ENCODE results near the gene LRRC75A. TPM values are rescaled to one million over a fixed set of nuclear protein-coding genes. Genes with fewer than 3 reads are reported as not detected.

Gene LRRC75A
- total RNA-seq, 1 experiment from 2014 or later: 1.2 TPM

GRCh38 chr17:16467044-16467443, 24.9 kb downstream of the LRRC75A start:
- ChIA-PET POLR2A (interaction anchor here (0.9 kb wide), 1 partner anchor 12 kb away, joined by 3 read pairs; no protein-coding TSS in a partner anchor), CTCF (no interaction called here)
- no peak for DNase-seq (ENCODE audit: low read depth, low spot score)
- Histone ChIP-seq H3K4me1 (ENCODE audit: control insufficient read depth, insufficient read depth, low read length) (no peaks in the 10 kb centered on the region; the same call in none of the 2 replicates), H3K4me3 (ENCODE audit: low read depth in 2 of 2, low read length in 2 of 2) (no peak overlapping the region), H3K27ac (ENCODE audit: low read length) (no peak overlapping the region), H3K36me3 (ENCODE audit: control insufficient read depth, insufficient read depth, low read length) (no peaks in the 10 kb centered on the region), H3K27me3 (ENCODE audit: control insufficient read depth, insufficient read depth, low read length) (no peaks in the 10 kb centered on the region), H3K9me3 (ENCODE audit: control insufficient read depth, insufficient read depth, low read depth, low read length) (no peaks in the 10 kb centered on the region)
- intact Hi-C loops (cut with micrococcal nuclease; ENCODE audit: unreplicated experiment): no loop called here
- no TSS peak for BruUV-seq (replicated peaks)
- no peak for TF ChIP-seq POLR2AphosphoS5 (IDR thresholded peaks at IDR 0.05; ENCODE audit: low read depth, low read length)
- TF ChIP-seq CTCF (IDR thresholded peaks at IDR 0.05): no peak
- no peak for TF ChIP-seq TCF7L2 (IDR thresholded peaks at IDR 0.05; ENCODE audit: low read depth, low read length)
- no peak for TF ChIP-seq REST (IDR thresholded peaks at IDR 0.05; ENCODE audit: insufficient read depth in 1 of 2, low read depth in 2 of 2, low read length in 1 of 2)
- no peak for TF ChIP-seq SIN3A (IDR thresholded peaks at IDR 0.05; ENCODE audit: borderline replicate concordance, insufficient read depth, low read depth, low read length)
- in situ Hi-C loops (cut with HindIII; ENCODE audit: low pct_unique_long_range_greater_than_20kb, low sequenced_read_pairs): no loop called here
- no peak for ATAC-seq

GRCh38 chr17:16466407-16466806, 25.6 kb downstream of the LRRC75A start:
- TF ChIP-seq CTCF (IDR thresholded peaks at IDR 0.05) (no peak), REST (IDR thresholded peaks at IDR 0.05; ENCODE audit: insufficient read depth in 1 of 2, low read depth in 2 of 2, low read length in 1 of 2) (no peak), SIN3A (IDR thresholded peaks at IDR 0.05; ENCODE audit: borderline replicate concordance, insufficient read depth, low read depth, low read length) (no peak), TCF7L2 (IDR thresholded peaks at IDR 0.05; ENCODE audit: low read depth, low read length) (no peak), POLR2AphosphoS5 (IDR thresholded peaks at IDR 0.05; ENCODE audit: low read depth, low read length) (no peak)
- Histone ChIP-seq H3K27me3 (ENCODE audit: control insufficient read depth, insufficient read depth, low read length) (no peaks in the 10 kb centered on the region), H3K27ac (ENCODE audit: low read length) (no peak overlapping the region), H3K9me3 (ENCODE audit: control insufficient read depth, insufficient read depth, low read depth, low read length) (no peaks in the 10 kb centered on the region), H3K36me3 (ENCODE audit: control insufficient read depth, insufficient read depth, low read length) (no peaks in the 10 kb centered on the region), H3K4me1 (ENCODE audit: control insufficient read depth, insufficient read depth, low read length) (no peaks in the 10 kb centered on the region; the same call in none of the 2 replicates), H3K4me3 (ENCODE audit: low read depth in 2 of 2, low read length in 2 of 2) (no peak overlapping the region)
- DNase-seq (ENCODE audit: low read depth, low spot score) (no peak), ATAC-seq (no peak)
- BruUV-seq (replicated peaks): no TSS peak
- intact Hi-C loops (cut with micrococcal nuclease; ENCODE audit: unreplicated experiment): no loop called here
- in situ Hi-C loops (cut with HindIII; ENCODE audit: low pct_unique_long_range_greater_than_20kb, low sequenced_read_pairs): no loop called here
- ChIA-PET POLR2A (interaction anchor here (0.9 kb wide), 1 partner anchor 11 kb away, joined by 3 read pairs; no protein-coding TSS in a partner anchor), CTCF (no interaction called here)

Data from Panc1 (cell line).